Measurements from ENCODE around the gene SRPRA.
"Not testable (repeated sequence)": the region's sequence is repeated elsewhere in the genome, so short reads cannot be mapped to it uniquely, and the experiment has no call there.

Gene SRPRA, protein sequence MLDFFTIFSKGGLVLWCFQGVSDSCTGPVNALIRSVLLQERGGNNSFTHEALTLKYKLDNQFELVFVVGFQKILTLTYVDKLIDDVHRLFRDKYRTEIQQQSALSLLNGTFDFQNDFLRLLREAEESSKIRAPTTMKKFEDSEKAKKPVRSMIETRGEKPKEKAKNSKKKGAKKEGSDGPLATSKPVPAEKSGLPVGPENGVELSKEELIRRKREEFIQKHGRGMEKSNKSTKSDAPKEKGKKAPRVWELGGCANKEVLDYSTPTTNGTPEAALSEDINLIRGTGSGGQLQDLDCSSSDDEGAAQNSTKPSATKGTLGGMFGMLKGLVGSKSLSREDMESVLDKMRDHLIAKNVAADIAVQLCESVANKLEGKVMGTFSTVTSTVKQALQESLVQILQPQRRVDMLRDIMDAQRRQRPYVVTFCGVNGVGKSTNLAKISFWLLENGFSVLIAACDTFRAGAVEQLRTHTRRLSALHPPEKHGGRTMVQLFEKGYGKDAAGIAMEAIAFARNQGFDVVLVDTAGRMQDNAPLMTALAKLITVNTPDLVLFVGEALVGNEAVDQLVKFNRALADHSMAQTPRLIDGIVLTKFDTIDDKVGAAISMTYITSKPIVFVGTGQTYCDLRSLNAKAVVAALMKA

GRCh38 chr11:126268708-126269579, at the start of gene SRPRA, which contains the start of gene FOXRED1:
Gene SRPRA, minus strand, starts transcription at chr11:126268895. Its CDS starts 91 bp downstream, at chr11:126268804.
Gene FOXRED1, plus strand, starts transcription at chr11:126269154. Its CDS starts 53 bp downstream, at chr11:126269207.
- DNase-seq (ENCODE audit: low read depth), result peak; percentile 90

DNA sequence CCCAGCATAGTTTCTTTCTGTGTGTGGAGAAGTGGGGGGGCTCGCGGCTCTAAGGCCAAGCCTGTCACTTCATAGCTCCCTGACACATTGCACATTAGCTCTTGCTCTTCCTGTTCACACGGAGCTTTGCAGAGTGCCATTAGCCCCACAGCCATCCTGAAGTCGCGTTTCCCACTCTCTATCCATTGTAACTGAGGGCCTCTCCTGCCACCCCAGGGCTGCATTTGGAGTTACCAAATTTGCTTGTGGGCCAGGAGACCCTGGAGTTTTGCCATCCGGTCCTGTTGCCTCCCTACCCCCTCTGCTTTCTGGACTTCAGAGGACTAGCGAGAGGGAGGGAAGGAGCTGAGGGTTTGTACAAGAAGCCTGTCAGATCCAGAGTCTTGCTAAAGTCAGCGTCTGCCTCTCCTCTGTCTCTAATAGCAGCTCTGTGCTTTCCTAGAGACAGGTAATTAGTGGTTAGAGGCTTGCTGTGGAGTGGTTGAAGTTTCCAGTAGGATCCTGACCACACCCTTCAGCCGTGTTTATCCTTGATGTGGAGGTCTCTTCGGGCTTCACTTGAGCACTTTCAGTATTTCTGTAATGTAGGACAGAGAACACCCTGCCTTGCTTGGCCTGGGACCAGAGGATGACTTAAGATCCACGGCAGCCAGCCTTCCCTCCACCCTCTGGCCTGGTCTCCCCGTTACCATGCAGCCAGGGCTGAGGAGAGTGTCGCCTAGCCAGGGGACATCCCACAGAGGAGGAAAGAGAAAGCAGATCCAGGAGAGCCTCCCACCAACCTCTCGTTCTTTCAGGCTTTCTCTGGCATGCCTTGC, 49.3 kb upstream of the SRPRA start:
- peak; percentile 59 for DNase-seq (ENCODE audit: low read depth)

DNA sequence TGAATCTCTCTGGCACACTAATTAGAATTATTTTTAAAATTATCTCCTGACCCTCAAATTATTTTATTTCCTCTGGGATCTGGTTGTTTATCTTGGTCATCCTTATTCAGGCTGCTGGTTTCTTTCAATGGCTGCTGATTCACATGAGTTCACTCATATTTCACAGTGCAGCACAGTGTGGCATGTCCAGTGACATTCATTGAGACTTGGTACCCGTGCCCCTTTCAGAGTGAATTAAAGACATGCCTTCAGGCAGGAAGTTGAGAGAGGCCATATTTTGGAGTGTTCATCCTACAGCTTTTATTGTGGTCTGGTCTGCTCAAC, 48.7 kb upstream of the SRPRA start:
- DNase-seq (ENCODE audit: low read depth), result no peak

DNA sequence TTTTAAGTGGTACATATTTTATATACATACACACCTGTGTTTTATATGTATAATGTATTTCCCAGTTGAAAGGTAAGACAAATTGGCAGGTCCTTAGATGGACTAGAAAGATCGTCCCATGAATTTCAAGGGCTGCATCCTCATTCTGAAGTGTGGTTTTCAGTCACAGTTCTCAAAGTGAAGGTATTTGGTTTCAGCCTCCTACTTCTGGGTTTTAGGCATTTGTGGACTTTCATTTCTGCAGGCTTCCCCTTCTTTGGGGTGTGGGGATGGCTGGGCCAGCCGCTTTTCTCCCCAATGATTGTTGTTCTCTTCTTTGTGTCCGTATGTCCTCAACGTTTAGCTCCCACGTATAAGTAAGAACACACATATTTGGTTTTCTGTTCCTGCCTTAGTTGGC, 45.1 kb upstream of the SRPRA start:
- no peak for DNase-seq (ENCODE audit: low read depth)

- no peak for DNase-seq (ENCODE audit: low read depth)
These were observed 44.3 kb upstream of the SRPRA start for GRCh38 chr11:126312961-126313360.

- DNase-seq (ENCODE audit: low read depth), result no peak
These were observed 43.0 kb upstream of the SRPRA start for GRCh38 chr11:126311401-126312291.

DNA sequence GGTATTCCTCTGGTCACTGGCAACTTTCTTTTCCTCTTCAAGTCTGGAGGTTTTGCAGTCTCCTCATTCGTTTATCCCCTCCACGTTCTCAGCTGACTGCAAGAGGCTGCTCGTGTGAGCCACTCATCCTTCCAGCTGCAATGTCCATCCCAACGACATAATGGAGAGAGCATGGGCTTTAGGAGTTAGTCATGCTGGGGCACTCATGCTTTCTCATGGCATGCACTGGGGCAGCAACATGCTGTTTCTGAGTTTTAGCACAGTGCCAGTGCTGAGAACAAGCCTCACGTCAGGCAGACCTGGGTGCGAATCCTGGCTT, 42.3 kb upstream of the SRPRA start:
- DNase-seq (ENCODE audit: low read depth), result no peak

GRCh38 chr11:126310200-126310991, 41.7 kb upstream of the SRPRA start:
- no peak for DNase-seq (ENCODE audit: low read depth)

- not testable (repeated sequence) for DNase-seq (ENCODE audit: low read depth)
These were observed 40.1 kb upstream of the SRPRA start for GRCh38 chr11:126308771-126309170.

- no peak for DNase-seq (ENCODE audit: low read depth)
These were observed 39.6 kb upstream of the SRPRA start for GRCh38 chr11:126308271-126308671.

GRCh38 chr11:126307706-126308105, 39.0 kb upstream of the SRPRA start:
- no peak for DNase-seq (ENCODE audit: low read depth)

GRCh38 chr11:126305699-126306098, 37.0 kb upstream of the SRPRA start:
- no peak for DNase-seq (ENCODE audit: low read depth)

- DNase-seq (ENCODE audit: low read depth), result no peak
These were observed 35.9 kb upstream of the SRPRA start for GRCh38 chr11:126304457-126305075.

DNA sequence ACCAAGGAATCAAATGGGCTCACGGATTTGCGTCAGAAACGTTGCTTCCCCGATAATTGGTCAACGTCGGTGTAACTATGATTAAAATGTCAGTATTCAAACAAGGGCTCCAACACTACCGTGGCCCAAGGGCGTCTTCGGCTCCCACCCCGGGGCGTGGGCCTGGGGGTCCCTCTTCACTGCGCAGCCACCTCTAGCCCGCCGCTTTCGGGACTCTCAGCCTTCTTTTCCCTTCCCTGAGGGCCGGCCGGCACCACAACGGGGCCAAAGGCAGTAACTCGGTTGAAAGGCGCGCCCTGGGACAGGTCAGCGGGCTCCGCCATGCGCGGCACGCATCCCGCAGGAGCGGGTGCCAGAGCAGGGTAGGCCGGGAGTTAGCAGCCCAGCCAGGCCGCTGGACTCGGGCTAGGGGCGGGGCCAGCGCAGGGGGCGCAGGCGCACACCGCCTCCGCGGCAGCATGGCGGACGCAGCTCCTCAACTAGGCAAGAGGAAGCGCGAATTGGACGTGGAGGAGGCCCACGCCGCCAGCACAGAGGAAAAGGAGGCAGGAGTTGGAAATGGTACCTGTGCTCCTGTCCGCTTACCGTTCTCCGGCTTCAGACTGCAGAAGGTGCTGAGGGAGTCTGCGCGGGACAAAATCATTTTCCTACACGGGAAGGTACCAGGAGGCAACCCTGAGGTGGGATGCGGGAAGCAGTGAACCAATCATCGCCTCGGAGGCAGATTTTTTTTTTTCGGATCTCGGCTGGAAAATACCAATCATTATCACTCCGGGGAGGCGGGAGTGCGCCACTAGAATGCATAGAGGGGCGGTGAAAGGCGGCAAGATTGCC, 35.1 kb upstream of the SRPRA start, which contains the start of gene DCPS:
TSS of gene DCPS (plus strand) at position 438 of the 834 bp plus-strand sequence. CDS start at position 459, 21 bp downstream.
- peak; percentile 73 for DNase-seq (ENCODE audit: low read depth)

GRCh38 chr11:126297004-126297403, 28.3 kb upstream of the SRPRA start:
- DNase-seq (ENCODE audit: low read depth), result no peak

DNA sequence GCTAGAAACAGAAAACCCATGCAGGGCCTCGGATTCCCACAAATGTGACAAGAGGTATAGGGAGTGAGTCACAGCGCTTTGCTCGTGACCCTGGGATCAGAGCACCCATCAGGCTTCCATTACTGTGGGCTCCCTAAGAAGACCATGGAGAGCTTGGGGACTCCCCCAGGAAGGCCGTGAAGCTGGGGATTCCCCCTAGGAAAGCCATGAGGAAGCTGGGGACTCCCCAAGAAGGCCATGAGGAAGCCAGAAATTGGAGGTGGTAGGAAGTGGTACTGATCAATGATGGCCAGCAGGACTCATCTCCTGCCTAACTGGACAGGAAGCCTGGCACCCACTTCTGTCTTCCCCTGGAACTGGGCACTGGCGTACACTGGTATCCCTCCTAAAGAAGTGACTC, 25.0 kb upstream of the SRPRA start:
- DNase-seq (ENCODE audit: low read depth), result no peak

DNA sequence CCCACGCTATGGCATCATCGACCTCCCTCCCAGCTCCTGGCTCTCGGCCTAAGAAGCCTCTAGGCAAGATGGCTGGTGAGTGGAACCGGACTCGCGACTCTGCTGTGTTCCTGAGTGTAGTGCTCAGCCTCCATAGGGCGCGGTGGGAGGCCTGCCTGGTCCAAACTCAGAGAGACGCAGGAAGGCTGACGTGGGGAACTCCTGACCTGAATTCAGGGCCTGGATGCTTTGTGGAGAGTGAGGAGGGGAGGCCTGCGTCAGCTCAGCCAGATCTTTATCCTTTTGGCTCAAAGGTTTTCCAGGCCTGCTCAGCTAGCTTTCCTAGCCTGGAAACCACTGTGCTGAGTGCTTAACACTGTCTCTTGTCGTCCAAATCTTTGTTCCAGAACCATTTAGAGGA, 22.2 kb upstream of the SRPRA start:
- no peak for DNase-seq (ENCODE audit: low read depth)

- no peak for DNase-seq (ENCODE audit: low read depth)
These were observed 19.5 kb upstream of the SRPRA start for GRCh38 chr11:126288237-126288636.

DNA sequence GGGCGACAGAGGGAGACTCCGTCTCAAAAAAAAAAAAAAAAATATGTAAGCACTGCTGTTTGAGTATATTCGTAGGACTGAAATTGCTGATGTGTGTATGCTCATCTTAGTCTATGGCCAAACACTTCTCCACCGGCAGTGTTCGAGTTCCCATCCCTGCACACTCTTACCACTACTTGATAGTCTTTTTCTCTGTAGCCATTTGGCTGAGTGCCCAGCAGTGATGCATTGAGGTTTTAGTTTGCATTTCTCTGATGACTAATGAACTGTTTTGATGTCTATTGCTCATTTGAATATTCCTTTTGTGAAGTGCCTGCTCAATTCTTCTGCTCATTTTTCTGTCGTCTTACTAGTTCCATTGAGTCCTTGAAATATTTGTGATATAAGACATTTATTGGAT, 16.1 kb upstream of the SRPRA start:
- DNase-seq (ENCODE audit: low read depth), result peak; percentile 78
